K562 treated with DMSO at 1 percent for 12 hours (cell line): ENCODE data around the gene MAPKAPK3. TPM values are rescaled to one million over a fixed set of nuclear protein-coding genes. Genes with fewer than 3 reads are reported as not detected.

Experiments
- total RNA-seq: library from RNA; unstranded; fragments of 300-600 nt; gene quantifications from 2 replicates; pipeline ENCODE4 v1.2.3, GENCODE V29; 2022; ENCODE audit not compliant: insufficient read depth

MAPKAPK3 gene
- 29.8 and 38.0 TPM in 2 replicates for total RNA-seq

DNA sequence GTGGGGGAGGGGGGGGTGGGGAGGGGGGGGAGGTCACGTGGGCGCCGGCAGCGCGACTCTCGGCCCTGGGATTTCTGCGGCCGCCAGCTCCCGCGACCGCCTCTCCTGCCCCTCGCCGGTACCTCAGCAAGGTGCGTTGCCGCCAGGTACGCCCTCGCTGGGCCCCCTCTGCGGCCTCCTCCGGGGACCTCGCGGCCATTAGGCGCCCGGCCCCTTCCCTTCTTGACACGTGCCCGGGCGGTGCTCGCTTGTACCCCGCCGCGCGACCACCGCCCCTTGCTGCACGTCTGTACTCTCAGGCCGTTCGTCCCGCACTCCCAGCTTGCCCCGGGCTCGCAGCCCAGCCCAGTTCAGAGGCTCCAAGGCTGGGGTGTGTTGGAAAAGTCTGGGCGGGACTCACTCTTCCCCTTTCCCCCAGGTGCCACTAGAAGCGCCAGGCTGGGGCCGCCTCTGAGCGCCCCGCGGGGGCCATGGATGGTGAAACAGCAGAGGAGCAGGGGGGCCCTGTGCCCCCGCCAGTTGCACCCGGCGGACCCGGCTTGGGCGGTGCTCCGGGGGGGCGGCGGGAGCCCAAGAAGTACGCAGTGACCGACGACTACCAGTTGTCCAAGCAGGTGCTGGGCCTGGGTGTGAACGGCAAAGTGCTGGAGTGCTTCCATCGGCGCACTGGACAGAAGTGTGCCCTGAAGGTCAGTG, at the start of gene MAPKAPK3:
MAPKAPK3 (plus strand) TSS at position 56 of the 696 bp plus-strand sequence; CDS start at position 471, 415 bp downstream.

GRCh38 chr3:50567386-50568167, 49.4 kb upstream of the MAPKAPK3 start, which contains the start of gene C3orf18:
Gene C3orf18 (minus strand): TSS chr3:50567747. CDS start chr3:50565699, 2,048 bp downstream.

GRCh38 chr3:50568947-50569749, 47.8 kb upstream of the MAPKAPK3 start, which contains the start of gene HEMK1:
Gene HEMK1 (plus strand): TSS chr3:50569522. CDS start chr3:50571105, 1,583 bp downstream.

GRCh38 chr3:50611464-50612233, 5.3 kb upstream of the MAPKAPK3 start, which contains the start of gene CISH:
Gene CISH (minus strand): TSS chr3:50611774. CDS start chr3:50611650, 124 bp downstream.

GRCh38 chr3:50674349-50675178, 57.6 kb downstream of the MAPKAPK3 start, which contains the start of gene DOCK3:
Gene DOCK3 (plus strand): TSS chr3:50674927. CDS start chr3:50675264, 337 bp downstream.

Other genes with a start within 250 kb of the MAPKAPK3 start
- 0.38 TPM in 1 of 2 replicates, not detected in the other for gene CACNA2D2, start 113.5 kb upstream of the MAPKAPK3 start, total RNA-seq
- gene C3orf18, start 49.4 kb upstream of the MAPKAPK3 start, total RNA-seq: 2.4 and 3.0 TPM in 2 replicates
- 12.7 and 13.1 TPM in 2 replicates for gene HEMK1, start 47.6 kb upstream of the MAPKAPK3 start, total RNA-seq
- gene CISH, start 5.4 kb upstream of the MAPKAPK3 start, total RNA-seq: 108 and 162 TPM in 2 replicates
- gene DOCK3, start 57.8 kb downstream of the MAPKAPK3 start, total RNA-seq: 0.16 TPM in 1 of 2 replicates, not detected in the other